GM21717 (cell line): Measurements from ENCODE around the gene FAM234B.

Experiments
- ATAC-seq: cut with Tn5 transposase; IDR thresholded peaks from one replicate; pipeline ENCODE4 v1.9.1; 2021; ENCODE audit warnings: mild to moderate bottlenecking, moderate library complexity; ENCODE audit not compliant: unreplicated experiment

Gene FAM234B

GRCh38 chr12:13044002-13044905 lies at the start of gene FAM234B:
Gene FAM234B, plus strand, starts transcription at chr12:13044381. Its CDS starts 23 bp downstream, at chr12:13044404.
- ATAC-seq = peak; percentile 86

GRCh38 chr12:12995088-12995487 lies 49.1 kb upstream of the FAM234B start:
- no peak for ATAC-seq

- ATAC-seq = no peak
Observed at GRCh38 chr12:12996209-12996608, 48.0 kb upstream of the FAM234B start.

- ATAC-seq = no peak
Observed at GRCh38 chr12:12997156-12997555, 47.0 kb upstream of the FAM234B start.

GRCh38 chr12:12997734-12998133 lies 46.4 kb upstream of the FAM234B start:
- ATAC-seq = no peak

- ATAC-seq = no peak
Observed at GRCh38 chr12:12998248-12998647, 45.9 kb upstream of the FAM234B start.

- no peak for ATAC-seq
Observed at GRCh38 chr12:12999271-12999958, 44.8 kb upstream of the FAM234B start.

GRCh38 chr12:12999959-13000615 lies 44.1 kb upstream of the FAM234B start, which contains the start of gene HEBP1:
Gene HEBP1, minus strand, starts transcription at chr12:13000265. Its CDS starts 151 bp downstream, at chr12:13000114.
- ATAC-seq = peak; percentile 86

- peak; percentile 33 for ATAC-seq
Observed at GRCh38 chr12:13000616-13000924, 43.6 kb upstream of the FAM234B start.

GRCh38 chr12:13000925-13001774 lies 43.0 kb upstream of the FAM234B start:
- ATAC-seq = peak; percentile 10

- no peak for ATAC-seq
Observed at GRCh38 chr12:13001775-13002040, 42.5 kb upstream of the FAM234B start.

- no peak for ATAC-seq
Observed at GRCh38 chr12:13002301-13003097, 41.7 kb upstream of the FAM234B start.

- no peak for ATAC-seq
Observed at GRCh38 chr12:13004361-13004760, 39.8 kb upstream of the FAM234B start.

- no peak for ATAC-seq
Observed at GRCh38 chr12:13004986-13005385, 39.2 kb upstream of the FAM234B start.

GRCh38 chr12:13005649-13006048 lies 38.5 kb upstream of the FAM234B start:
- ATAC-seq = no peak

GRCh38 chr12:13007496-13008233 lies 36.5 kb upstream of the FAM234B start:
- no peak for ATAC-seq

- no peak for ATAC-seq
Observed at GRCh38 chr12:13008741-13009380, 35.3 kb upstream of the FAM234B start.

- ATAC-seq = no peak
Observed at GRCh38 chr12:13011098-13011497, 33.1 kb upstream of the FAM234B start.

- no peak for ATAC-seq
Observed at GRCh38 chr12:13022851-13023271, 21.3 kb upstream of the FAM234B start.
